Right atrium auricular region (tissue), 2 donors: Measurements from ENCODE around the gene DIP2A. TPM values are rescaled to one million over a fixed set of nuclear protein-coding genes. Genes with fewer than 3 reads are reported as not detected.

Source experiments
- DNase-seq: peaks from one replicate; pipeline ENCODE4 v3.0.0-alpha.2; 2019; ENCODE audit warnings: low spot score
- H3K27ac ChIP-seq, 2 donors: fragments of 200-600 bp; sonication (generic); 1 replicate in 1 of 2; 2 replicates in 1 of 2; pipeline ENCODE4 v1.5.1; 2016 to 2019
- H3K27me3 ChIP-seq, 2 donors: fragments of 200-600 bp; sonication (generic); one replicate each; pipeline versions ENCODE4 v1.5.1 to v1.6.0; 2017 to 2019
- H3K36me3 ChIP-seq: fragments of 200-600 bp; sonication (generic); one replicate; pipeline ENCODE4 v1.5.1; 2016
- H3K4me1 ChIP-seq, 2 donors: fragments of 200-600 bp; sonication (generic); one replicate each; pipeline versions ENCODE4 v1.5.1 to v1.6.0; 2017 to 2019
- H3K4me3 ChIP-seq, 2 donors: fragments of 200-600 bp; sonication (generic); 1 replicate in 1 of 2; 2 replicates in 1 of 2; pipeline ENCODE4 v1.5.1; 2017 to 2019; ENCODE audit warnings: mild to moderate bottlenecking in 1 of 2, moderate library complexity in 1 of 2
- H3K9me3 ChIP-seq, 2 donors: fragments of 200-600 bp; sonication (generic); one replicate each; pipeline ENCODE4 v1.5.1; 2019
- total RNA-seq, 2 donors: library from RNA; depleted of rRNA; stranded (reverse); fragments of >200 nt; gene quantifications; one replicate each; pipeline ENCODE4 v1.1.0, GENCODE V29; 2016
- TF ChIP-seq, protein P1 (sequence below), 2 donors: fragments of 200-600 bp; sonication (generic); IDR thresholded peaks; one replicate each; pipeline ENCODE4 v1.5.1; 2019; ENCODE audit warnings: antibody characterized with exemption in 2 of 2

Gene DIP2A, protein sequence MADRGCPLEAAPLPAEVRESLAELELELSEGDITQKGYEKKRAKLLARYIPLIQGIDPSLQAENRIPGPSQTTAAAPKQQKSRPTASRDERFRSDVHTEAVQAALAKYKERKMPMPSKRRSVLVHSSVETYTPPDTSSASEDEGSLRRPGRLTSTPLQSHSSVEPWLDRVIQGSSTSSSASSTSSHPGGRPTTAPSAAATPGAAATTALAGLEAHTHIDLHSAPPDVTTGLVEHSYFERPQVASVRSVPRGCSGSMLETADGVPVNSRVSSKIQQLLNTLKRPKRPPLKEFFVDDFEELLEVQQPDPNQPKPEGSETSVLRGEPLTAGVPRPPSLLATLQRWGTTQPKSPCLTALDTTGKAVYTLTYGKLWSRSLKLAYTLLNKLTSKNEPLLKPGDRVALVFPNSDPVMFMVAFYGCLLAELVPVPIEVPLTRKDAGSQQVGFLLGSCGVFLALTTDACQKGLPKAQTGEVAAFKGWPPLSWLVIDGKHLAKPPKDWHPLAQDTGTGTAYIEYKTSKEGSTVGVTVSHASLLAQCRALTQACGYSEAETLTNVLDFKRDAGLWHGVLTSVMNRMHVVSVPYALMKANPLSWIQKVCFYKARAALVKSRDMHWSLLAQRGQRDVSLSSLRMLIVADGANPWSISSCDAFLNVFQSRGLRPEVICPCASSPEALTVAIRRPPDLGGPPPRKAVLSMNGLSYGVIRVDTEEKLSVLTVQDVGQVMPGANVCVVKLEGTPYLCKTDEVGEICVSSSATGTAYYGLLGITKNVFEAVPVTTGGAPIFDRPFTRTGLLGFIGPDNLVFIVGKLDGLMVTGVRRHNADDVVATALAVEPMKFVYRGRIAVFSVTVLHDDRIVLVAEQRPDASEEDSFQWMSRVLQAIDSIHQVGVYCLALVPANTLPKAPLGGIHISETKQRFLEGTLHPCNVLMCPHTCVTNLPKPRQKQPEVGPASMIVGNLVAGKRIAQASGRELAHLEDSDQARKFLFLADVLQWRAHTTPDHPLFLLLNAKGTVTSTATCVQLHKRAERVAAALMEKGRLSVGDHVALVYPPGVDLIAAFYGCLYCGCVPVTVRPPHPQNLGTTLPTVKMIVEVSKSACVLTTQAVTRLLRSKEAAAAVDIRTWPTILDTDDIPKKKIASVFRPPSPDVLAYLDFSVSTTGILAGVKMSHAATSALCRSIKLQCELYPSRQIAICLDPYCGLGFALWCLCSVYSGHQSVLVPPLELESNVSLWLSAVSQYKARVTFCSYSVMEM (N-terminal part only)
- total RNA-seq = 10 to 100 TPM; 18.1 to 25.9 TPM

DNA sequence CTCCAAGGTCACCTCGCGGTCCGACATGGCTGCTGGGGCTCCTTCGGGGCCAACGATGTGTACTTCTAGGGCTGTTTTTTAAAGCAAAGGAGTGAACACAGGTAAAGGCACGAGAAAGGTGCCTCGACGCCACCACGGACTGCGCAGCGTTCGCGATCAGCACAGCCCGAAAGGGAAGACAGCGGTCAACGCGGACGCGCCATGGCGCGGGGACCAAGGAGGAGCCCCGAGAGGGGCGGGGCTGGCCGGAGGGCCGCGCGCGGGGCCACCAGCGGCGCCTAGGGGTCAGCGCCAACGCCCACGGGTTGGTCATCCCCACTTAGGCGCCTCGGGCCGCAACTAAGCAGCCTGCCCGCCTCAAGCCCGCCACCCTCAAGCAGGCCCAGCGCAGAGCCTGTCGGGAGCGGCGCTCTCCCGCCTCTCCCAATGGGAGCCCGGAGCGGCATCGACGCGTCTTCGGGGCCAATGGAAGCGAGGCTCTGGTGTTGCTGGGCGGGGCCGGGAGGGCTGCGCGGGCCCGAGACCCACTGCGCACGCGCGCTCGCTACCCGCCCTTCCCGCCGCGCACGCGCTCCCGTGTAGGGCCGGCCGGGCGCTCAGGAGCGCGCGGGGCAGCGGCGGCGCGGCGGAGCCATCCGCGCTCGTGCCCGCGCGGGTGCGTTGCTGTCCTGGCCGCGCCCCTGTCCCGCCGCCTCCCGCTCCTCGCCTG, at the start of gene DIP2A:
TSS of gene DIP2A (plus strand) at position 577 of the 709 bp plus-strand sequence. CDS start 241 bp downstream, outside the sequence.
- H3K36me3 ChIP-seq = no peaks in the 10 kb centered on the region
- H3K4me3 ChIP-seq = peak within 1 kb of the TSS; percentile 95 to 100
- peak; percentile 96 for DNase-seq
- H3K27ac ChIP-seq = peak within 1 kb of the TSS; percentile 94
- peaks cover 0 to 69% of the 10 kb centered on the region in 2 donors for H3K4me1 ChIP-seq
- no peaks in the 10 kb centered on the region for H3K27me3 ChIP-seq
- TF ChIP-seq, protein P1, sequence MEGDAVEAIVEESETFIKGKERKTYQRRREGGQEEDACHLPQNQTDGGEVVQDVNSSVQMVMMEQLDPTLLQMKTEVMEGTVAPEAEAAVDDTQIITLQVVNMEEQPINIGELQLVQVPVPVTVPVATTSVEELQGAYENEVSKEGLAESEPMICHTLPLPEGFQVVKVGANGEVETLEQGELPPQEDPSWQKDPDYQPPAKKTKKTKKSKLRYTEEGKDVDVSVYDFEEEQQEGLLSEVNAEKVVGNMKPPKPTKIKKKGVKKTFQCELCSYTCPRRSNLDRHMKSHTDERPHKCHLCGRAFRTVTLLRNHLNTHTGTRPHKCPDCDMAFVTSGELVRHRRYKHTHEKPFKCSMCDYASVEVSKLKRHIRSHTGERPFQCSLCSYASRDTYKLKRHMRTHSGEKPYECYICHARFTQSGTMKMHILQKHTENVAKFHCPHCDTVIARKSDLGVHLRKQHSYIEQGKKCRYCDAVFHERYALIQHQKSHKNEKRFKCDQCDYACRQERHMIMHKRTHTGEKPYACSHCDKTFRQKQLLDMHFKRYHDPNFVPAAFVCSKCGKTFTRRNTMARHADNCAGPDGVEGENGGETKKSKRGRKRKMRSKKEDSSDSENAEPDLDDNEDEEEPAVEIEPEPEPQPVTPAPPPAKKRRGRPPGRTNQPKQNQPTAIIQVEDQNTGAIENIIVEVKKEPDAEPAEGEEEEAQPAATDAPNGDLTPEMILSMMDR (IDR thresholded peaks at IDR 0.05) = no peak
- H3K9me3 ChIP-seq = no peaks in the 10 kb centered on the region

DNA sequence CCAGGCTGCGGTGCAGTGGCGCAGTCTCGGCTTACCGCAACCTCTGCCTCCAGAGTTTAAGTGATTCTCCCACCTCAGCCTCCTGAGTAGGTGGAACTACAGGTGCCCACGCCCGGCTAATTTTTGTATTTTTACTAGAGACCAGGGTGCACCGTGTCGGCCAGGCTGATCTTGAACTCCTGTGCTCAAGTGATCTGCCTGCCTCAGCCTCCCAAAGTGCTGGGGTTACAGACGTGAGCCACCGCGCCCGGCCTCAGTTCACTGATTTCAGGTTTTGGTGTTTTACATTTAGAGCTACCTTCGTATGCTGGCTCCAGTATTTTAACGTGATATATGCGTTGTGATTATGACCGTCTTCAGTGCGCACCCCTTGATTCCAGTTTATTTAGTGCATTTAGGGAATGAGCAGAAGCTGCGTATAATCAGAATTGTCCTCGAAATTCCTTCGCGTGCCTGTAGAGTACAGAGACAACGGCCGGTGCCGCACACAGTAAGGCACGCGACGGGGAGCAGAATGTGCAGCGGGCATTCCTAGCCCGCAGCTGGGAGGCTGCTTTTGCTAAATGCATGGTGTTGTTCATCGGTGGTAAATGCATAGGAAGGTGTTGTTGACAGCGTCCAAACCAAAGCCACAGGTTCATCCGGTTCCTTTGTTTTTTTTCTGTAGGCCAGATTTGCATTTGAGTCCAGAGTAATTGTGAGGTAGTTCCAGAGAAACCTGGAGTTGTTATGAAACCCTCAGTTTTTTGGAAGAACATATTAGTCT, 48.9 kb upstream of the DIP2A start:
- no peak for DNase-seq

DNA sequence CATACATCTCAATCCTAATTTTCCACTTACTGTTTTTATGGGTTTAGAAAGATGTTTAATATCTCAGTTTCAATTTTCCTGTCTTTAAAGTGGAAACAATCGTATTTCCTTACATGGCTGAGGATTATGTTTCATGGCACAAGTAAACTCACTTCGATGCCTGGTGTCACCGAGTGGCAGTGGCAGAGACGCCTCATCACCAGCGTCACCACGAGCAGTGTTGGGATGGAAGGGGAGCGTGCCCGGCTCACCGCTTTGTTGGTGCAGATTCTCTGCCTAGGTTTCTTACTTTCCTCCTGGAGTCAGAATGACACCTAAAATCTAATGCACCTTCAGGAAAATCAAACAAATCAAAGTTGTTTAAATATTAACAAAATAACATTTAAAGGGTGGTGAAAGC, 48.2 kb upstream of the DIP2A start:
- Histone ChIP-seq H3K4me3 (no peak overlapping the region), H3K27me3 (no peaks in the 10 kb centered on the region), H3K36me3 (peaks cover 33% of the 10 kb centered on the region), H3K9me3 (no peaks in the 10 kb centered on the region), H3K27ac (no peak overlapping the region), H3K4me1 (no peaks in the 10 kb centered on the region)
- DNase-seq = no peak
- TF ChIP-seq, protein P1 (IDR thresholded peaks at IDR 0.05) = no peak

More for the DNA sequence above, 48.9 kb upstream of the DIP2A start:
- no peak overlapping the region for H3K27ac ChIP-seq
- TF ChIP-seq, protein P1 (IDR thresholded peaks at IDR 0.05) = no peak
- H3K9me3 ChIP-seq = no peaks in the 10 kb centered on the region
- H3K4me1 ChIP-seq = no peaks in the 10 kb centered on the region
- H3K36me3 ChIP-seq = peaks cover 33% of the 10 kb centered on the region
- H3K27me3 ChIP-seq = no peaks in the 10 kb centered on the region
- no peak overlapping the region for H3K4me3 ChIP-seq

DNA sequence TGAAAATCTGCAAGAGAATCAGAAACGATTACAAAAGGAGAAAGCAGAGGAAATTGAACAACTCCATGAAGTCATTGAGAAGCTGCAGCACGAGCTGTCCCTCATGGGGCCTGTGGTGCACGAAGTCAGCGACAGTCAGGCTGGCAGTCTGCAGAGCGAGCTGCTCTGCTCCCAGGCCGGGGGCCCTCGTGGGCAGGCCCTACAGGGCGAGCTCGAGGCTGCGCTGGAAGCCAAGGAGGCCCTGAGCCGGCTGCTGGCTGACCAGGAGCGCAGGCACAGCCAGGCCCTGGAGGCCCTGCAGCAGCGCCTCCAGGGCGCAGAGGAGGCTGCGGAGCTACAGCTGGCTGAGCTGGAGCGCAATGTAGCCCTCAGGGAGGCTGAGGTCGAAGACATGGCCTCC, 47.5 kb upstream of the DIP2A start:
- Histone ChIP-seq H3K4me3 (no peak overlapping the region), H3K4me1 (no peaks in the 10 kb centered on the region), H3K36me3 (peaks cover 40% of the 10 kb centered on the region), H3K27me3 (no peaks in the 10 kb centered on the region), H3K9me3 (no peaks in the 10 kb centered on the region), H3K27ac (no peak overlapping the region)
- DNase-seq = no peak
- TF ChIP-seq, protein P1 (IDR thresholded peaks at IDR 0.05) = no peak
